HCT116 (cell line): ENCODE measurements around the gene TBC1D25. TPM values are rescaled to one million over a fixed set of nuclear protein-coding genes. Genes with fewer than 3 reads are reported as not detected.

ENCODE experiments used
- ATAC-seq: fragments of 200-7000 bp; cut with Tn5 transposase; 2 replicates; pipeline ENCODE4 v1.9.1; 2020; ENCODE audit warnings: mild to moderate bottlenecking, moderate library complexity
- BruUV-seq: library from RNA; stranded (reverse); fragments of 400-500 nt; replicated peaks from 2 replicates; lab custom pipeline; 2021; lab: Mats Ljungman, UMichigan
- CTCF ChIA-PET: fragments of 300-600 bp; sonication (Branson Sonifier 250); formaldehyde crosslinking; loops from one replicate; lab custom pipeline; 2021; ENCODE audit warnings: antibody characterized with exemption; lab: Charles Lee
- POLR2A ChIA-PET: fragments of 300-600, 350-600 bp; sonication (Branson Sonifier 250); formaldehyde crosslinking; loops from one replicate; lab custom pipeline; 2021; ENCODE audit warnings: antibody characterized with exemption; lab: Charles Lee
- RAD21 ChIA-PET, 2 experiments: fragments of 300-600 bp; sonication (Branson Sonifier 250); formaldehyde crosslinking; loops; one replicate each; lab custom pipeline; 2023; ENCODE audit warnings: low total read pairs in 2 of 2; ENCODE audit not compliant: uncharacterized antibody in 2 of 2, unreplicated experiment in 2 of 2, low non-redundant PET in 1 of 2; lab: Charles Lee
- DNase-seq: peaks from one replicate; pipeline ENCODE4 v3.0.0-alpha.2; 2010; ENCODE audit warnings: low read depth, low spot score
- H2AFZ ChIP-seq: fragments of 200-600 bp; shearing (Covaris generic), sonication (generic); 2 replicates; pipeline ENCODE4 v1.6.1; 2017; ENCODE audit warnings: low read depth, mixed run types, mixed read lengths, antibody characterized with exemption, low read length; ENCODE audit not compliant: poor library complexity, severe bottlenecking
- H3K27ac ChIP-seq: 2 replicates; pipeline ENCODE4 v1.5.1; 2012; ENCODE audit warnings: low read depth, low read length
- H3K27me3 ChIP-seq: fragments of 200-600 bp; sonication (generic); 2 replicates; pipeline ENCODE4 v1.6.1; 2016; ENCODE audit warnings: mixed run types, low read length, mixed read lengths; ENCODE audit not compliant: insufficient read depth
- H3K36me3 ChIP-seq, 2 experiments: fragments of 200-500 bp in 1 of 2; fragments of 200-600 bp in 1 of 2; sonication (Bioruptor generic) in 1 of 2; sonication (generic) in 1 of 2; 2 replicates each; pipeline versions ENCODE4 v1.5.1 to v1.6.1; 2014 to 2016; ENCODE audit warnings: low read length in 2 of 2, inconsistent platforms in 1 of 2, mixed read lengths in 1 of 2, mixed run types in 1 of 2; ENCODE audit not compliant: insufficient read depth in 2 of 2, control insufficient read depth in 1 of 2
- H3K4me1 ChIP-seq, 2 experiments: fragments of 200-600 bp in 1 of 2; sonication (generic) in 1 of 2; 2 replicates each; pipeline versions ENCODE4 v1.5.1 to v1.6.1; 2012 to 2017; ENCODE audit warnings: low read length in 2 of 2, inconsistent platforms in 1 of 2, mild to moderate bottlenecking in 1 of 2, mixed read lengths in 1 of 2, mixed run types in 1 of 2, moderate library complexity in 1 of 2; ENCODE audit not compliant: insufficient read depth in 2 of 2, control insufficient read depth in 1 of 2
- H3K4me2 ChIP-seq: fragments of 200-600 bp; sonication (generic); 2 replicates; pipeline ENCODE4 v1.6.1; 2017; ENCODE audit warnings: mixed run types, low read length, mixed read lengths
- H3K4me3 ChIP-seq, 2 experiments: fragments of 200-600 bp in 1 of 2; sonication (generic) in 1 of 2; replicated peaks in 1 of 2; 2 replicates each; pipeline ENCODE4 v1.5.1; 2011 to 2016; ENCODE audit warnings: low read length in 2 of 2, control low read depth in 1 of 2, low read depth in 1 of 2, mild to moderate bottlenecking in 1 of 2, mixed read lengths in 1 of 2, mixed run types in 1 of 2
- H3K79me2 ChIP-seq: fragments of 200-600 bp; sonication (generic); 2 replicates; pipeline ENCODE4 v1.6.1; 2017; ENCODE audit warnings: mild to moderate bottlenecking, mixed run types, low read length, moderate library complexity, mixed read lengths; ENCODE audit not compliant: insufficient read depth
- H3K9ac ChIP-seq: fragments of 200-600 bp; sonication (generic); 2 replicates; pipeline ENCODE4 v1.6.1; 2016; ENCODE audit warnings: low read length, mixed read lengths
- H3K9me2 ChIP-seq: fragments of 200-600 bp; sonication (generic), shearing (Covaris generic); 2 replicates; pipeline ENCODE4 v1.6.1; 2017; ENCODE audit warnings: mixed run types, mild to moderate bottlenecking, moderate library complexity; ENCODE audit not compliant: insufficient read depth
- H3K9me3 ChIP-seq, 2 experiments: fragments of 200-500 bp in 1 of 2; fragments of 200-600 bp in 1 of 2; sonication (Bioruptor generic) in 1 of 2; sonication (generic) in 1 of 2; 2 replicates each; pipeline ENCODE4 v1.6.1; 2014 to 2017; ENCODE audit warnings: low read length in 2 of 2, mixed read lengths in 2 of 2, inconsistent platforms in 1 of 2, low read depth in 1 of 2, mild to moderate bottlenecking in 1 of 2, mixed run types in 1 of 2, moderate library complexity in 1 of 2; ENCODE audit not compliant: control insufficient read depth in 1 of 2, insufficient read depth in 1 of 2
- H4K20me1 ChIP-seq: fragments of 200-600 bp; sonication (generic), shearing (Covaris generic); 2 replicates; pipeline ENCODE4 v1.6.1; 2017; ENCODE audit warnings: mixed run types, mild to moderate bottlenecking, moderate library complexity; ENCODE audit not compliant: insufficient read depth
- CBX3 ChIP-seq: IDR thresholded peaks from 2 replicates; pipeline ENCODE4 v1.6.1; 2012; ENCODE audit warnings: low read depth
- CEBPB ChIP-seq: IDR thresholded peaks from 2 replicates; pipeline ENCODE4 v1.6.1; 2012; ENCODE audit warnings: low read depth
- ELF1 ChIP-seq: IDR thresholded peaks from 2 replicates; pipeline ENCODE4 v1.6.1; 2012; ENCODE audit warnings: low read depth, borderline replicate concordance
- EZH2 ChIP-seq: fragments of 200-600 bp; sonication (generic); IDR thresholded peaks from 2 replicates; pipeline ENCODE4 v1.6.1; 2017; ENCODE audit warnings: antibody characterized with exemption, mixed run types
- FOSL1 ChIP-seq: IDR thresholded peaks from 2 replicates; pipeline ENCODE4 v1.6.1; 2012; ENCODE audit warnings: low read depth
- JUND ChIP-seq: IDR thresholded peaks from 2 replicates; pipeline ENCODE4 v1.6.1; 2012
- SRF ChIP-seq: IDR thresholded peaks from 2 replicates; pipeline ENCODE4 v1.6.1; 2012; ENCODE audit warnings: low read depth
- TCF7L2 ChIP-seq: IDR thresholded peaks from 2 replicates; pipeline ENCODE4 v1.7.0; 2011; ENCODE audit warnings: borderline replicate concordance, inconsistent platforms; ENCODE audit not compliant: insufficient read depth, insufficient read length; ENCODE audit errors: extremely low read depth
- YY1 ChIP-seq: IDR thresholded peaks from 2 replicates; pipeline ENCODE4 v1.6.1; 2011; ENCODE audit warnings: low read length, low read depth, moderate library complexity, mild to moderate bottlenecking; ENCODE audit not compliant: insufficient replicate concordance; ENCODE audit errors: extremely low read depth
- ZFX ChIP-seq: fragments of 450-650 bp; IDR thresholded peaks from 2 replicates; pipeline ENCODE4 v1.6.1; 2017
- intact Hi-C: fragments of 100-400 bp; cut with micrococcal nuclease; formaldehyde crosslinking; loops from 2 replicates; pipeline ENCODE4 v1.10.0; 2022
- total RNA-seq: library from RNA; stranded (reverse); gene quantifications from one replicate; pipeline ENCODE4 v1.2.1, GENCODE V29; 2021; ENCODE audit not compliant: unreplicated experiment
- TF ChIP-seq, protein P1 (sequence below): IDR thresholded peaks from 2 replicates; pipeline ENCODE4 v1.6.1; 2011; ENCODE audit warnings: mild to moderate bottlenecking, low read length, moderate library complexity; ENCODE audit not compliant: insufficient replicate concordance; ENCODE audit errors: extremely low read depth
- TF ChIP-seq, protein P2 (sequence below), 3 experiments: fragments of 200-600 bp in 1 of 3; sonication (generic) in 1 of 3; IDR thresholded peaks in 2 of 3; conservative IDR thresholded peaks in 1 of 3; 2 replicates each; pipeline ENCODE4 v1.5.1; 2012 to 2017; ENCODE audit warnings: low read depth in 2 of 3, low read length in 2 of 3, antibody characterized with exemption in 1 of 3, borderline replicate concordance in 1 of 3, control low read depth in 1 of 3, mild to moderate bottlenecking in 1 of 3, mixed read lengths in 1 of 3, mixed run types in 1 of 3, moderate library complexity in 1 of 3; ENCODE audit not compliant: insufficient read depth in 1 of 3

TBC1D25 gene
- total RNA-seq, 1 experiment from 2014 or later: 10.5 TPM

- CTCF ChIA-PET: no interaction called here
Measured at GRCh38 chrX:48611703-48612102, 72.2 kb downstream of the TBC1D25 start.

More at GRCh38 chrX:48611703-48612102, 72.2 kb downstream of the TBC1D25 start:
- no peaks in the 10 kb centered on the region for H3K9me2 ChIP-seq
- no peak for DNase-seq
- H3K4me1 ChIP-seq: no peaks in the 10 kb centered on the region
- TF ChIP-seq, protein P1, sequence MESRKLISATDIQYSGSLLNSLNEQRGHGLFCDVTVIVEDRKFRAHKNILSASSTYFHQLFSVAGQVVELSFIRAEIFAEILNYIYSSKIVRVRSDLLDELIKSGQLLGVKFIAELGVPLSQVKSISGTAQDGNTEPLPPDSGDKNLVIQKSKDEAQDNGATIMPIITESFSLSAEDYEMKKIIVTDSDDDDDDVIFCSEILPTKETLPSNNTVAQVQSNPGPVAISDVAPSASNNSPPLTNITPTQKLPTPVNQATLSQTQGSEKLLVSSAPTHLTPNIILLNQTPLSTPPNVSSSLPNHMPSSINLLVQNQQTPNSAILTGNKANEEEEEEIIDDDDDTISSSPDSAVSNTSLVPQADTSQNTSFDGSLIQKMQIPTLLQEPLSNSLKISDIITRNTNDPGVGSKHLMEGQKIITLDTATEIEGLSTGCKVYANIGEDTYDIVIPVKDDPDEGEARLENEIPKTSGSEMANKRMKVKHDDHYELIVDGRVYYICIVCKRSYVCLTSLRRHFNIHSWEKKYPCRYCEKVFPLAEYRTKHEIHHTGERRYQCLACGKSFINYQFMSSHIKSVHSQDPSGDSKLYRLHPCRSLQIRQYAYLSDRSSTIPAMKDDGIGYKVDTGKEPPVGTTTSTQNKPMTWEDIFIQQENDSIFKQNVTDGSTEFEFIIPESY: no peak
- TF ChIP-seq, protein P2, sequence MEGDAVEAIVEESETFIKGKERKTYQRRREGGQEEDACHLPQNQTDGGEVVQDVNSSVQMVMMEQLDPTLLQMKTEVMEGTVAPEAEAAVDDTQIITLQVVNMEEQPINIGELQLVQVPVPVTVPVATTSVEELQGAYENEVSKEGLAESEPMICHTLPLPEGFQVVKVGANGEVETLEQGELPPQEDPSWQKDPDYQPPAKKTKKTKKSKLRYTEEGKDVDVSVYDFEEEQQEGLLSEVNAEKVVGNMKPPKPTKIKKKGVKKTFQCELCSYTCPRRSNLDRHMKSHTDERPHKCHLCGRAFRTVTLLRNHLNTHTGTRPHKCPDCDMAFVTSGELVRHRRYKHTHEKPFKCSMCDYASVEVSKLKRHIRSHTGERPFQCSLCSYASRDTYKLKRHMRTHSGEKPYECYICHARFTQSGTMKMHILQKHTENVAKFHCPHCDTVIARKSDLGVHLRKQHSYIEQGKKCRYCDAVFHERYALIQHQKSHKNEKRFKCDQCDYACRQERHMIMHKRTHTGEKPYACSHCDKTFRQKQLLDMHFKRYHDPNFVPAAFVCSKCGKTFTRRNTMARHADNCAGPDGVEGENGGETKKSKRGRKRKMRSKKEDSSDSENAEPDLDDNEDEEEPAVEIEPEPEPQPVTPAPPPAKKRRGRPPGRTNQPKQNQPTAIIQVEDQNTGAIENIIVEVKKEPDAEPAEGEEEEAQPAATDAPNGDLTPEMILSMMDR (IDR thresholded peaks at IDR 0.05 in 2 of 3, conservative IDR thresholded peaks at IDR 0.05 in 1 of 3; ENCODE audit: borderline replicate concordance in 1 of 3, insufficient read depth in 1 of 3, low read depth in 2 of 3, low read length in 2 of 3): no peak
- TF ChIP-seq ZFX (no peak), SRF (no peak), YY1 (no peak), TCF7L2 (no peak), EZH2 (no peak), CBX3 (no peak), JUND (no peak), ELF1 (no peak), FOSL1 (no peak), CEBPB (no peak)
- ChIA-PET POLR2A (no interaction called here), RAD21 (no interaction called here)
- no peak overlapping the region for H3K4me3 ChIP-seq
- H2AFZ ChIP-seq: no peak overlapping the region
- no peaks in the 10 kb centered on the region for H3K27me3 ChIP-seq
- H3K9me3 ChIP-seq: no peaks in the 10 kb centered on the region
- ATAC-seq: no peak
- no peak overlapping the region for H3K4me2 ChIP-seq
- no peaks in the 10 kb centered on the region for H3K79me2 ChIP-seq
- no TSS peak for BruUV-seq
- H3K9ac ChIP-seq: no peak overlapping the region
- no peak overlapping the region for H3K27ac ChIP-seq
- intact Hi-C loops: no loop called here
- H3K36me3 ChIP-seq: no peaks in the 10 kb centered on the region
- H4K20me1 ChIP-seq: no peaks in the 10 kb centered on the region

Other genes starting within 250 kb of the TBC1D25 start
- not detected for gene SSX3, start 183.0 kb upstream of the TBC1D25 start, total RNA-seq
- gene SSX4, start 156.2 kb upstream of the TBC1D25 start, total RNA-seq: not detected
- not detected for gene SSX4B, start 127.8 kb upstream of the TBC1D25 start, total RNA-seq
- 54.6 TPM for gene SLC38A5, start 69.5 kb upstream of the TBC1D25 start, total RNA-seq
- 64.9 TPM for gene FTSJ1, start 63.5 kb upstream of the TBC1D25 start, total RNA-seq
- 12.9 TPM for gene PORCN, start 30.7 kb upstream of the TBC1D25 start, total RNA-seq
- 93.8 TPM for gene EBP, start 17.9 kb upstream of the TBC1D25 start, total RNA-seq
- 233 TPM for gene RBM3, start 34.8 kb downstream of the TBC1D25 start, total RNA-seq
- 54.0 TPM for gene WDR13, start 57.8 kb downstream of the TBC1D25 start, total RNA-seq
- gene WAS, start 144.1 kb downstream of the TBC1D25 start, total RNA-seq: 0.84 TPM
- gene SUV39H1, start 157.0 kb downstream of the TBC1D25 start, total RNA-seq: 16.3 TPM
- not detected for gene GLOD5, start 222.0 kb downstream of the TBC1D25 start, total RNA-seq
- gene GATA1, start 246.9 kb downstream of the TBC1D25 start, total RNA-seq: 0.34 TPM